Chondrocyte (in vitro differentiated cells): ENCODE results near the gene NR2F2. TPM values are rescaled to one million over a fixed set of nuclear protein-coding genes. Genes with fewer than 3 reads are reported as not detected.
A peak's percentile ranks its signal among the peaks of the same experiment; 100 is the strongest.

Source experiments
- DNase-seq: peaks from one replicate; pipeline ENCODE4 v3.0.0; 2021; ENCODE audit warnings: mixed read lengths, low spot score
- H3K27ac Mint-ChIP-seq: one replicate; pipeline ENCODE4 v1.8.0; 2021; ENCODE audit warnings: mild to moderate bottlenecking, moderate library complexity, mixed read lengths; ENCODE audit not compliant: unreplicated experiment
- H3K27me3 Mint-ChIP-seq: 2 replicates; pipeline ENCODE4 v1.8.0; 2021; ENCODE audit warnings: low read depth, mixed read lengths
- H3K36me3 Mint-ChIP-seq: 2 replicates; pipeline ENCODE4 v1.8.0; 2021; ENCODE audit warnings: low read depth, mixed read lengths
- H3K4me1 Mint-ChIP-seq: 2 replicates; pipeline ENCODE4 v1.8.0; 2021; ENCODE audit warnings: low read depth, mild to moderate bottlenecking, mixed read lengths
- H3K4me3 Mint-ChIP-seq: one replicate; pipeline ENCODE4 v1.8.0; 2021; ENCODE audit warnings: mild to moderate bottlenecking, moderate library complexity, mixed read lengths; ENCODE audit not compliant: unreplicated experiment
- H3K9me3 Mint-ChIP-seq: 2 replicates; pipeline ENCODE4 v1.8.0; 2021; ENCODE audit warnings: low read depth, mixed read lengths
- total RNA-seq: library from RNA; stranded (reverse); gene quantifications from 3 replicates; pipeline ENCODE4 v1.2.1, GENCODE V29; 2021
- TF ChIP-seq, protein P1 (sequence below): fragments of 200-600 bp; sonication (generic); IDR thresholded peaks from 2 replicates; pipeline ENCODE4 v1.5.0; 2021; ENCODE audit warnings: antibody characterized with exemption, mild to moderate bottlenecking, moderate library complexity

NR2F2 gene
- total RNA-seq, 1 donor from 2014 or later: 169 TPM

DNA sequence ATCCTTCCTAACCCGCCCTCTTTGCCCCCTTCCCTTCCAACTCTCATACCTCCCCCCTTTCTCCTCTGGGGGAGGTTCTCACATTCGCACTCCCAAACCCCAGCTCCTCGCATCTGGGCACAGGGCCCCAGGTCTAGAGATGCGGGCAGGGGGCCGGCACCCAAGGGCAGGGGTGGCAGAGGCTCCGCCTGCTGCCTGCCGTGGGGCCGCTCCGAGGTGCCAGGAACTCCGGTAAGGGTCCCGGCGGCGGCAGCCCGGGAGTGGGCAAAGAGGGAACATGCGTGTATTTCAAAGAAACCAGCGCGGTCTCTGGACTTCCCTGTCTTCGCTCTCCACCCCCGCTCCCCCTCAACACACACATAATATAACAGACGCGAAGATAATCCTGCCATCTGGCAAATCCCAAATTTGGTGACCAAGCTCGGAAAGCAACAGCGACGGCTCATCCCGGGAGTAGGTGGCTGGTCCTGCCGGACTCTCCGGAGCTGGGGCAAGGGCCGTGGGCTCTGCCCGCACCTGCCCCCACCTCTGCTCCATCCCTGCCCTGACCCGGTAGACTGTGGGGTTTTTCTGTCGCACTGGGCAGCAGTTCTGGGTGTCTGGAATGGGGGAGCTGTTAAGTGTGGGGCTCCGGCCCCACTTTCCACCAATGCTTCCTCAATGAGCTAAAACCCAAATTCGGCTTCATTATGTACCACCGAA, 31.0 kb downstream of the NR2F2 start:
- no peak for DNase-seq
- peaks cover 30% of the 10 kb centered on the region for H3K27me3 Mint-ChIP-seq
- TF ChIP-seq, protein P1, sequence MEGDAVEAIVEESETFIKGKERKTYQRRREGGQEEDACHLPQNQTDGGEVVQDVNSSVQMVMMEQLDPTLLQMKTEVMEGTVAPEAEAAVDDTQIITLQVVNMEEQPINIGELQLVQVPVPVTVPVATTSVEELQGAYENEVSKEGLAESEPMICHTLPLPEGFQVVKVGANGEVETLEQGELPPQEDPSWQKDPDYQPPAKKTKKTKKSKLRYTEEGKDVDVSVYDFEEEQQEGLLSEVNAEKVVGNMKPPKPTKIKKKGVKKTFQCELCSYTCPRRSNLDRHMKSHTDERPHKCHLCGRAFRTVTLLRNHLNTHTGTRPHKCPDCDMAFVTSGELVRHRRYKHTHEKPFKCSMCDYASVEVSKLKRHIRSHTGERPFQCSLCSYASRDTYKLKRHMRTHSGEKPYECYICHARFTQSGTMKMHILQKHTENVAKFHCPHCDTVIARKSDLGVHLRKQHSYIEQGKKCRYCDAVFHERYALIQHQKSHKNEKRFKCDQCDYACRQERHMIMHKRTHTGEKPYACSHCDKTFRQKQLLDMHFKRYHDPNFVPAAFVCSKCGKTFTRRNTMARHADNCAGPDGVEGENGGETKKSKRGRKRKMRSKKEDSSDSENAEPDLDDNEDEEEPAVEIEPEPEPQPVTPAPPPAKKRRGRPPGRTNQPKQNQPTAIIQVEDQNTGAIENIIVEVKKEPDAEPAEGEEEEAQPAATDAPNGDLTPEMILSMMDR: no peak
- H3K27ac Mint-ChIP-seq: no peak overlapping the region
- peaks cover 7% of the 10 kb centered on the region for H3K36me3 Mint-ChIP-seq
- peaks cover 44% of the 10 kb centered on the region for H3K4me1 Mint-ChIP-seq
- H3K9me3 Mint-ChIP-seq: no peaks in the 10 kb centered on the region
- H3K4me3 Mint-ChIP-seq: peak overlapping the region; percentile 35

DNA sequence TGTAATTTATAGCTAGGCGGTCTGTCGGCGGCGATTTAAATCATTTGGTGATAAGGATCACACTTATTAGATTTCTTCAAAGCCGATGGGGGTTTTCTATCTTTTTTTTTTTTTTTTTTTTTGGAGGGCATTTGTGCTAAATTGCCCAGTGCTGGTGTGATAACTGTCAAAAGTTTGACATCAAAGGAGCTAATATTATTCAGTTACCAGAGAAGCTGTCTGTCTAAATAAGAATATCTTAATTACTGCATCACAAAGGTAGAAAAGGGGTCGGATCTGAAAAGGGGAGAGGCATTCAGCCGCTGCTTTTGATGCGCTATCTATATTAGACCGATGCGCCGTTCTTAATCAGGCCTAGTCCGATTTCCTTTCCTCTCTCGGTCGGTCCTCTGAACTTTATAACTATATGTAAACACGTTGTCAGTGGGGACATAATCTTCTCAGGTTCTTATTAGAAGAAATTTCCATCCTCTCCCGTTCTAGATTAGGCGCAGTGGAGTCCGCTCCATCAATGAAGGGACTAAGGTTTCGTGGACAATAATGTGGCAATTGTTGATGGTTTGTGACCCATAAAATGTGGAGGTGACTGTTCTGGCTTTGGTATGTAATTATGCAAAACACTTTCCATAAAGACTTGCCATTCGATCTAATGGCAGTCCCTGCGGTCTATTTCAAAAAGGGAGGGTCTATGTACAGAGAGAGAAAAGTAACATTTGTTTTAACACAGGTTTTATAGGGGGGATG, 31.7 kb downstream of the NR2F2 start:
- no peak for DNase-seq
- TF ChIP-seq, protein P1: no peak
- peaks cover 7% of the 10 kb centered on the region for H3K36me3 Mint-ChIP-seq
- peaks cover 32% of the 10 kb centered on the region for H3K27me3 Mint-ChIP-seq
- H3K4me3 Mint-ChIP-seq: no peak overlapping the region
- no peak overlapping the region for H3K27ac Mint-ChIP-seq
- peaks cover 43% of the 10 kb centered on the region for H3K4me1 Mint-ChIP-seq
- H3K9me3 Mint-ChIP-seq: no peaks in the 10 kb centered on the region

DNA sequence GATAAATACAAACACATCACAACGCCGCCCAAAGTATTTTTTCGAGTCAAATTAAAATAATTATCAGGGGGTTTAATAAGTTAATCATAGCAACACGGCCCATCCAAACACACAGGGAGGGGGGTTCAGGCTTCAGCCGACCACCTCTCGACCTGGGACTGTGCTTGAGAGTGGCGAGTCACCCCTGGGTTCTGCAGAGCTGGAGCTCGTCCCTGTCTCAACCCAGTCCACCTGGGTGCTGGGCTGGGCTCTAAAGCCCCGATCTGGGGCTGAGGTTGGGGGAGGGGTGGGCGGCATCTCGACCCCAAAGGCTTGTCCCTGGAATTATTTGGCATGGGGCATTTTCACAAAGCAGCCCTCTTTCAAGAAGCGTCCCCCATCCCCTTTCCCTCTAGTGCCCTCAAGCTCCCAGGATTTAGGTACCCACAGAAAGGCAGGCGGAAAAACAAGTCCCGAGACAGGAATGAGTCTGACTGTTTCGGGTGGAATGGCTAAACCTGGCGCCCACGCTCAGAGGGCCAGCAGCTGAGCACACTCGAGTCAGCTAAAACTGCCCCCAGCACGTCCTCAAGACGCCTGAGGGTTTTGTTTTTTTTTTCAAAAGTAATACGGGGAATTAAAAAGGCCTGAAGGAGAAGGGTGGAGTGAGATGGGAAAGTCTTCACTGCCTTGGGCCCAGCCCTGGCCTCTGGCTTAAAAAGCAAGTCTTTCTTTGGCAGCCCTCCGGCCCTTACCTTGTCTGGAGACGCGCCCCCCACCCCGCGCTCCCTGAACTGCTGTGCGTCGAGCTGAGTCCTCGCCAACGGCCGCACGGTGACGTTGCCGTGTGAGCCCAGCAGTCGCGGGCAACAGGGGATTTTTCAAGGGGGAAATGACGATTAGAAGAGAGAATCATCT, 32.5 kb downstream of the NR2F2 start:
- H3K4me3 Mint-ChIP-seq: no peak overlapping the region
- H3K27me3 Mint-ChIP-seq: peaks cover 40% of the 10 kb centered on the region
- TF ChIP-seq, protein P1: no peak
- no peak overlapping the region for H3K27ac Mint-ChIP-seq
- DNase-seq: no peak
- H3K9me3 Mint-ChIP-seq: peaks cover 4% of the 10 kb centered on the region
- peaks cover 44% of the 10 kb centered on the region for H3K4me1 Mint-ChIP-seq
- H3K36me3 Mint-ChIP-seq: peaks cover 11% of the 10 kb centered on the region

DNA sequence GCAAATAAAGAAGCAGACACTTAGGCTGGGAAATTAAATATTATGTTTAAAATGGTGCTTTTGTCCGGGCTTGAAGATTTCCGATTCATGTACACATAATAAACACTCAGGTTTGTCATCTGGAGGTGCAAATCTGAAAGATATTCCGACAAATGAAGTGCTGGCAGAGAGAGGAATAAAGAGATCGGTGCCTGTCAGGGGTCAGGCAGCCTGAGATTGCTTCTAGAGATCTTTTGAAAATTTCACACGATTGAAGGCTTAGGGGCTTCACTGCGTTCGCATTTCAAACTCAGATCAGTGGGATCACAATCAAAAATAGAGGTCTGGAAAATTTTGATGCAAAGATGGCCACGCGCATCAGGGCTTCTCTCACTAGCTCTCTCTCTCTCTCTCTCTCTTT, 33.2 kb downstream of the NR2F2 start:
- H3K4me1 Mint-ChIP-seq: peaks cover 46% of the 10 kb centered on the region

More for the DNA sequence above, 33.2 kb downstream of the NR2F2 start:
- Mint-ChIP-seq H3K36me3 (peaks cover 11% of the 10 kb centered on the region), H3K4me3 (no peak overlapping the region), H3K27me3 (peaks cover 40% of the 10 kb centered on the region), H3K27ac (no peak overlapping the region), H3K9me3 (peaks cover 4% of the 10 kb centered on the region)
- no peak for DNase-seq
- TF ChIP-seq, protein P1: no peak
